HFFc6 (cell line): ENCODE measurements around the gene PARD3. TPM values are rescaled to one million over a fixed set of nuclear protein-coding genes. Genes with fewer than 3 reads are reported as not detected.

Source experiments
- DNase-seq: peaks from one replicate; pipeline ENCODE4 v3.0.0-alpha.2; 2018
- H3K27ac Mint-ChIP-seq: 2 replicates; pipeline ENCODE4 v1.8.0; 2020; ENCODE audit warnings: mild to moderate bottlenecking, mixed read lengths
- H3K27me3 Mint-ChIP-seq: 2 replicates; pipeline ENCODE4 v1.8.0; 2021; ENCODE audit warnings: mild to moderate bottlenecking, moderate library complexity, mixed read lengths; ENCODE audit not compliant: insufficient read depth
- H3K36me3 Mint-ChIP-seq: 2 replicates; pipeline ENCODE4 v1.8.0; 2021; ENCODE audit warnings: low read depth, mixed read lengths
- H3K4me1 Mint-ChIP-seq: 2 replicates; pipeline ENCODE4 v1.8.0; 2020; ENCODE audit warnings: low read depth, mixed read lengths
- H3K4me3 Mint-ChIP-seq: 2 replicates; pipeline ENCODE4 v1.8.0; 2020; ENCODE audit warnings: mild to moderate bottlenecking, moderate library complexity, mixed read lengths
- H3K9me3 Mint-ChIP-seq: 2 replicates; pipeline ENCODE4 v1.8.0; 2020; ENCODE audit warnings: mild to moderate bottlenecking, mixed read lengths
- CTCF ChIP-seq: fragments of 200-600 bp; sonication (generic); IDR thresholded peaks from 2 replicates; pipeline ENCODE4 v1.5.0; 2021; ENCODE audit warnings: antibody characterized with exemption, mild to moderate bottlenecking
- total RNA-seq, 6 experiments: library from RNA; stranded (reverse); fragmentation: NEBNext Ultra II Directional; extraction: Animal tissue kit (Norgen Biotek cat#: 25700); gene quantifications; 2 replicates in 1 of 6; 3 replicates in 5 of 6; pipeline ENCODE4 v1.2.3, GENCODE V29; 2021

The PARD3 gene
- total RNA-seq, 6 experiments from 2014 or later = 19.9 to 24.3 (median 23.1) TPM

- Mint-ChIP-seq H3K27me3 (no peaks in the 10 kb centered on the region), H3K4me3 (no peak overlapping the region), H3K9me3 (no peaks in the 10 kb centered on the region), H3K4me1 (peaks cover 16% of the 10 kb centered on the region), H3K36me3 (no peaks in the 10 kb centered on the region), H3K27ac (no peak overlapping the region)
- DNase-seq = no peak
- no peak for TF ChIP-seq CTCF
These were observed 201.6 kb downstream of the PARD3 start for GRCh38 chr10:34613491-34613890.

- Mint-ChIP-seq H3K27ac (no peak overlapping the region), H3K9me3 (no peaks in the 10 kb centered on the region)
These were observed 202.2 kb downstream of the PARD3 start for GRCh38 chr10:34612938-34613337.

GRCh38 chr10:34612446-34612845 is 202.7 kb downstream of the PARD3 start:
- H3K27ac Mint-ChIP-seq = no peak overlapping the region
- no peaks in the 10 kb centered on the region for H3K36me3 Mint-ChIP-seq
- peak; percentile 18 for DNase-seq
- TF ChIP-seq CTCF = no peak
- H3K4me1 Mint-ChIP-seq = peaks cover 24% of the 10 kb centered on the region
- H3K27me3 Mint-ChIP-seq = no peaks in the 10 kb centered on the region
- H3K9me3 Mint-ChIP-seq = no peaks in the 10 kb centered on the region
- no peak overlapping the region for H3K4me3 Mint-ChIP-seq

More at GRCh38 chr10:34612938-34613337, 202.2 kb downstream of the PARD3 start:
- no peak for TF ChIP-seq CTCF
- H3K36me3 Mint-ChIP-seq = no peaks in the 10 kb centered on the region
- no peak for DNase-seq
- H3K4me3 Mint-ChIP-seq = no peak overlapping the region
- H3K4me1 Mint-ChIP-seq = peaks cover 22% of the 10 kb centered on the region
- no peaks in the 10 kb centered on the region for H3K27me3 Mint-ChIP-seq

GRCh38 chr10:34609287-34609940 is 205.7 kb downstream of the PARD3 start:
- no peaks in the 10 kb centered on the region for H3K9me3 Mint-ChIP-seq
- H3K4me1 Mint-ChIP-seq = peaks cover 24% of the 10 kb centered on the region
- H3K27me3 Mint-ChIP-seq = no peaks in the 10 kb centered on the region
- no peaks in the 10 kb centered on the region for H3K36me3 Mint-ChIP-seq
- no peak for DNase-seq
- no peak overlapping the region for H3K27ac Mint-ChIP-seq
- H3K4me3 Mint-ChIP-seq = no peak overlapping the region
- TF ChIP-seq CTCF = no peak

- no peaks in the 10 kb centered on the region for H3K27me3 Mint-ChIP-seq
- DNase-seq = no peak
- H3K27ac Mint-ChIP-seq = no peak overlapping the region
- H3K4me1 Mint-ChIP-seq = peaks cover 24% of the 10 kb centered on the region
- no peaks in the 10 kb centered on the region for H3K9me3 Mint-ChIP-seq
- no peaks in the 10 kb centered on the region for H3K36me3 Mint-ChIP-seq
- no peak for TF ChIP-seq CTCF
- no peak overlapping the region for H3K4me3 Mint-ChIP-seq
These were observed 207.2 kb downstream of the PARD3 start for GRCh38 chr10:34607894-34608293.

GRCh38 chr10:34606890-34607289 is 208.2 kb downstream of the PARD3 start:
- no peak overlapping the region for H3K4me3 Mint-ChIP-seq
- H3K27me3 Mint-ChIP-seq = no peaks in the 10 kb centered on the region
- no peak overlapping the region for H3K27ac Mint-ChIP-seq
- H3K36me3 Mint-ChIP-seq = no peaks in the 10 kb centered on the region
- TF ChIP-seq CTCF = no peak
- no peak for DNase-seq
- H3K9me3 Mint-ChIP-seq = no peaks in the 10 kb centered on the region
- H3K4me1 Mint-ChIP-seq = peaks cover 18% of the 10 kb centered on the region
